Right forelimb (tissue), 1 donor: ENCODE data around the gene SERINC2.
"Not testable (repeated sequence)": the region's sequence is repeated elsewhere in the genome, so short reads cannot be mapped to it uniquely, and the experiment has no call there.

Experiments
- DNase-seq: peaks from one replicate; pipeline ENCODE4 v3.0.0-alpha.2; 2018

SERINC2 gene

GRCh38 chr1:31473508-31473907 is 60.5 kb downstream of the SERINC2 start:
- not testable (repeated sequence) for DNase-seq

- not testable (repeated sequence) for DNase-seq
Measured at GRCh38 chr1:31474567-31474966, 61.6 kb downstream of the SERINC2 start.

- DNase-seq: no peak
Measured at GRCh38 chr1:31476891-31477846, 64.2 kb downstream of the SERINC2 start.

- no peak for DNase-seq
Measured at GRCh38 chr1:31478167-31478566, 65.2 kb downstream of the SERINC2 start.

GRCh38 chr1:31479811-31480210 is 66.8 kb downstream of the SERINC2 start:
- no peak for DNase-seq

GRCh38 chr1:31480426-31480825 is 67.4 kb downstream of the SERINC2 start:
- DNase-seq: not testable (repeated sequence)

- DNase-seq: no peak
Measured at GRCh38 chr1:31482482-31483011, 69.5 kb downstream of the SERINC2 start.

GRCh38 chr1:31483012-31483946 is 70.3 kb downstream of the SERINC2 start:
- no peak for DNase-seq
